Measurements from ENCODE around the gene TF. TPM values are rescaled to one million over a fixed set of nuclear protein-coding genes. Genes with fewer than 3 reads are reported as not detected.
A peak's percentile ranks its signal among the peaks of the same experiment; 100 is the strongest.

TF gene
- total RNA-seq, 1 donor from 2014 or later: 40.6 TPM

GRCh38 chr3:133841196-133841595 lies 95.0 kb downstream of the TF start:
- no peak for ATAC-seq
- peak; percentile 31 for DNase-seq (ENCODE audit: low spot score)
- intact Hi-C loops (cut with DNase I): no loop called here

- DNase-seq (ENCODE audit: low spot score): peak; percentile 32
- ATAC-seq: no peak
- intact Hi-C loops (cut with DNase I): no loop called here
These were observed 96.0 kb downstream of the TF start for GRCh38 chr3:133842158-133842557.

DNA sequence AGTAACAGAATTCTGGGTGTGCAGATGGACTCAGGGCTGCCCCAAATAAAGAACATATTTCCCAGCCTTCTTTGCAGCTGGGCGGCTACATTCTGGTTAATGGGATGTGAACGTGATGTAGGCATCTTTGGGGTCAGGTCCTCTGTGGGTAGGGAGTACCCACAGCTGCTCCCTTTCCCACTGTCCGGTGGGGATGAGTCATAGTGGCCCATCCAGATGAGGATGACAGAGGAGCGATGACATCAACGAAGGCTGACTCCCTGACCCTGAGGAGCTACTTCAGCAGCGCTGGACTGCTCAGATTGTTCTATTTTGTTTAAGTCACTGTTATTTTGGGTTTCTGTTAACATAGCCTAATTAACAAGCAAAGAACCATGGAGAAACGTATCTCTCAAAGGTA lies 97.4 kb downstream of the TF start:
- intact Hi-C loops (cut with DNase I): no loop called here
- ATAC-seq: no peak
- peak; percentile 31 for DNase-seq (ENCODE audit: low spot score)

GRCh38 chr3:133845127-133845526 lies 98.9 kb downstream of the TF start:
- ATAC-seq (no peak), DNase-seq (ENCODE audit: low spot score) (no peak)
- intact Hi-C loops (cut with DNase I): no loop called here

Other genes starting within 250 kb of the TF start
- gene CDV3, start 172.7 kb upstream of the TF start, total RNA-seq: 140 TPM
- 20.0 TPM for gene TOPBP1, start 84.5 kb upstream of the TF start, total RNA-seq
- 27.8 TPM for gene SRPRB, start 59.4 kb downstream of the TF start, total RNA-seq
- gene RAB6B, start 149.5 kb downstream of the TF start, total RNA-seq: 9.5 TPM